Calu3 (cell line): ENCODE results near the gene PPL. TPM values are rescaled to one million over a fixed set of nuclear protein-coding genes. Genes with fewer than 3 reads are reported as not detected.
A peak's percentile ranks its signal among the peaks of the same experiment; 100 is the strongest.

ENCODE experiments used
- BruUV-seq: library from RNA; stranded (reverse); fragments of 400-500 nt; replicated peaks from 2 replicates; lab custom pipeline; 2021; lab: Mats Ljungman, UMichigan
- CTCF ChIA-PET: fragments of 300-600 bp; sonication (Branson Sonifier 250); formaldehyde crosslinking; loops from one replicate; lab custom pipeline; 2022; ENCODE audit warnings: antibody characterized with exemption; lab: Charles Lee
- DNase-seq: peaks from one replicate; pipeline ENCODE4 v3.0.0; 2022
- H3K27ac Mint-ChIP-seq: one replicate; pipeline ENCODE4 v1.8.0; 2022; ENCODE audit warnings: mixed read lengths; ENCODE audit not compliant: unreplicated experiment
- H3K27me3 Mint-ChIP-seq: one replicate; pipeline ENCODE4 v1.8.0; 2022; ENCODE audit warnings: mixed read lengths; ENCODE audit not compliant: unreplicated experiment
- H3K36me3 Mint-ChIP-seq: one replicate; pipeline ENCODE4 v1.8.0; 2022; ENCODE audit warnings: mild to moderate bottlenecking, moderate library complexity, mixed read lengths; ENCODE audit not compliant: insufficient read depth, unreplicated experiment
- H3K4me1 Mint-ChIP-seq: one replicate; pipeline ENCODE4 v1.8.0; 2022; ENCODE audit warnings: mild to moderate bottlenecking, low read depth, mixed read lengths; ENCODE audit not compliant: unreplicated experiment
- H3K4me3 Mint-ChIP-seq: one replicate; pipeline ENCODE4 v1.8.0; 2022; ENCODE audit warnings: mild to moderate bottlenecking, low read depth, moderate library complexity, mixed read lengths; ENCODE audit not compliant: unreplicated experiment
- H3K9me3 Mint-ChIP-seq: one replicate; pipeline ENCODE4 v1.8.0; 2022; ENCODE audit warnings: low read depth, mixed read lengths; ENCODE audit not compliant: unreplicated experiment
- intact Hi-C: fragments of 100-400 bp; cut with micrococcal nuclease; formaldehyde crosslinking; loops from one replicate; pipeline ENCODE4 v1.10.0; 2022; ENCODE audit not compliant: unreplicated experiment
- total RNA-seq: library from RNA; stranded (reverse); gene quantifications from 2 replicates; pipeline ENCODE4 v1.2.3, GENCODE V29; 2022
- TF ChIP-seq, protein P1 (sequence below): fragments of 200-600 bp; IDR thresholded peaks from one replicate; pipeline ENCODE4 v1.8.0; 2022; ENCODE audit warnings: antibody characterized with exemption; ENCODE audit not compliant: unreplicated experiment

PPL gene
- total RNA-seq, 1 experiment from 2014 or later = 75.0 TPM

DNA sequence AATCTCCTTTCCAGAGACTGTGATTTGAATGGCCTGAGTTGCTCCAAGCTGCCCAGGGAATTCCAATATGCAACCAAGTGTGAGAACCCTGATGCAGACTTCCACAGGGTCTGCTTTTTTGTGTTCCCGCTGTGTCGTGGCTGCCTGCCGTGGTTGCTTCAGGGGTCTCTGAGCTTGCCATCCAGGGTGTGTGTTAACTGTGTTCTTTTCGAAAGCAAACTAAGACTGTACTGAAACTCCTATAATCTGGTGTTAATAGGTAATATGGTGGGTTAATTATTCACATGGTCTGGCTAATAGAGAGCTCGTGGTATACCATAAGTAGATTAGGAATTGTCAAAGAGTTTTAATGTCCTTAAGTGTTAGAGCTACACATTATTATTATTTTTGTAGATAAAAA, 68.9 kb downstream of the PPL start:
- no TSS peak for BruUV-seq
- H3K9me3 Mint-ChIP-seq = no peaks in the 10 kb centered on the region
- CTCF ChIA-PET = interaction anchor here (1.4 to 2.3 kb wide), 2 partner anchors 47 to 68 kb away, joined by 3 to 9 read pairs; no protein-coding TSS in a partner anchor
- peak overlapping the region; percentile 9 for H3K27ac Mint-ChIP-seq
- H3K4me1 Mint-ChIP-seq = peaks cover 41% of the 10 kb centered on the region
- peak overlapping the region; percentile 64 for H3K4me3 Mint-ChIP-seq
- intact Hi-C loops = loop anchor here (2.0 kb wide), 1 partner anchor 15 kb away; no protein-coding TSS in a partner anchor
- TF ChIP-seq, protein P1, sequence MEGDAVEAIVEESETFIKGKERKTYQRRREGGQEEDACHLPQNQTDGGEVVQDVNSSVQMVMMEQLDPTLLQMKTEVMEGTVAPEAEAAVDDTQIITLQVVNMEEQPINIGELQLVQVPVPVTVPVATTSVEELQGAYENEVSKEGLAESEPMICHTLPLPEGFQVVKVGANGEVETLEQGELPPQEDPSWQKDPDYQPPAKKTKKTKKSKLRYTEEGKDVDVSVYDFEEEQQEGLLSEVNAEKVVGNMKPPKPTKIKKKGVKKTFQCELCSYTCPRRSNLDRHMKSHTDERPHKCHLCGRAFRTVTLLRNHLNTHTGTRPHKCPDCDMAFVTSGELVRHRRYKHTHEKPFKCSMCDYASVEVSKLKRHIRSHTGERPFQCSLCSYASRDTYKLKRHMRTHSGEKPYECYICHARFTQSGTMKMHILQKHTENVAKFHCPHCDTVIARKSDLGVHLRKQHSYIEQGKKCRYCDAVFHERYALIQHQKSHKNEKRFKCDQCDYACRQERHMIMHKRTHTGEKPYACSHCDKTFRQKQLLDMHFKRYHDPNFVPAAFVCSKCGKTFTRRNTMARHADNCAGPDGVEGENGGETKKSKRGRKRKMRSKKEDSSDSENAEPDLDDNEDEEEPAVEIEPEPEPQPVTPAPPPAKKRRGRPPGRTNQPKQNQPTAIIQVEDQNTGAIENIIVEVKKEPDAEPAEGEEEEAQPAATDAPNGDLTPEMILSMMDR = no peak
- peaks cover 43% of the 10 kb centered on the region for H3K36me3 Mint-ChIP-seq
- no peaks in the 10 kb centered on the region for H3K27me3 Mint-ChIP-seq
- DNase-seq = no peak

DNA sequence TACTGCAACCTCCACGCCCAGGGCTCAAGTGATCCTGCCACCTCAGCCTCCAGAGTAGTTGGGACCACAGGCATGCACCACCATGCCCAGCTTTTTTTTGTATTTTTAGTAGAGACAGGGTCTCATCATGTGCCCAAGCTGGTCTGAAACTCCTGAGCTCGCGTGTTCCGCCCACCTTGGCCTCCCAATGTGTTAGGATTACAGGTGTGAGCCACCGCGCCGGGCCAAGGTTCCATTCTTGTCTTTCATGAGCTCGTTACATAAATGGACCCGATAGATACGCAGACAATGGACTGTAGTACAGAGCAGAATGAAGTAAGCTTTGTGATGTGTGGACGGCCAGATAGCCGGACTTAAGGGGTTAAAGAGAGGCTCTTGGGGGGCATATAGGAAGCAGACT, 70.4 kb downstream of the PPL start:
- H3K4me3 Mint-ChIP-seq = no peak overlapping the region
- H3K4me1 Mint-ChIP-seq = peaks cover 41% of the 10 kb centered on the region
- no TSS peak for BruUV-seq
- no peak for DNase-seq
- CTCF ChIA-PET = no interaction called here
- TF ChIP-seq, protein P1 = no peak
- peaks cover 33% of the 10 kb centered on the region for H3K36me3 Mint-ChIP-seq
- no peak overlapping the region for H3K27ac Mint-ChIP-seq
- no peaks in the 10 kb centered on the region for H3K9me3 Mint-ChIP-seq
- intact Hi-C loops = no loop called here
- no peaks in the 10 kb centered on the region for H3K27me3 Mint-ChIP-seq

GRCh38 chr16:4865231-4865860, 71.6 kb downstream of the PPL start:
- Mint-ChIP-seq H3K9me3 (no peaks in the 10 kb centered on the region), H3K27me3 (no peaks in the 10 kb centered on the region), H3K36me3 (peaks cover 23% of the 10 kb centered on the region), H3K4me1 (peaks cover 42% of the 10 kb centered on the region), H3K4me3 (no peak overlapping the region), H3K27ac (no peak overlapping the region)
- DNase-seq = no peak
- intact Hi-C loops = no loop called here
- TF ChIP-seq, protein P1 = no peak
- no TSS peak for BruUV-seq
- CTCF ChIA-PET = no interaction called here

DNA sequence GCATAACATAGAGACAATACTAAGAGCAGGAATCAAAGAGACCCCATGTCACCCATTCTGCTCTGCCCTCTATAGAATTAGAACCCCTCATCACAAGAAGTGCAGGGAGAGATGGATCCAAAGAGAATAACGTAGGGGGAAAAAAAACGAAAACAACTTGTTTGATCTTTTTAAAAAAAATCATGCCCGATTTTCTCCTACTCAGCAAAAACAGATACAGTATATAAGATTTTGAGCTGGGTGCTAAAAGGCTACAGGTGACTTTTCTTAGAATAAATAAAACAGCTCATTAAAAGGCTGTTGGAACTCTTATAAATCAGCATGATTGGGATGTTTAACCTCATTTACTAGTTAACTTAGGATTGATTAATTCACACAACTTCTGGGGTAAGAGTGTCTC, 72.2 kb downstream of the PPL start:
- Mint-ChIP-seq H3K9me3 (no peaks in the 10 kb centered on the region), H3K27me3 (no peaks in the 10 kb centered on the region), H3K27ac (no peak overlapping the region), H3K36me3 (peaks cover 28% of the 10 kb centered on the region), H3K4me3 (no peak overlapping the region), H3K4me1 (peaks cover 42% of the 10 kb centered on the region)
- intact Hi-C loops = no loop called here
- DNase-seq = no peak
- CTCF ChIA-PET = interaction anchor here (0.6 kb wide), 1 partner anchor 125 kb away, joined by 3 read pairs; no protein-coding TSS in a partner anchor
- BruUV-seq = no TSS peak
- TF ChIP-seq, protein P1 = no peak
